Activated naive CD4-positive, alpha-beta T cell (primary cell): ENCODE measurements around the gene PPP1R36.
A peak's percentile ranks its signal among the peaks of the same experiment; 100 is the strongest.
"Not testable (repeated sequence)": the region's sequence is repeated elsewhere in the genome, so short reads cannot be mapped to it uniquely, and the experiment has no call there.

Experiments used
- DNase-seq, 4 experiments: peaks; one replicate each; lab custom pipeline; 2025; lab: John Stamatoyannopoulos, UW

Gene PPP1R36

GRCh38 chr14:64549791-64550620 is at the start of gene PPP1R36:
TSS of gene PPP1R36 (plus strand) at chr14:64549961. CDS start at chr14:64549998, 37 bp downstream.
- DNase-seq: peak in 1 of 4 experiments; percentile 28

- DNase-seq: no peak
Observed at GRCh38 chr14:64500088-64500487, 49.7 kb upstream of the PPP1R36 start.

- no peak for DNase-seq
Observed at GRCh38 chr14:64501411-64502171, 48.2 kb upstream of the PPP1R36 start.

GRCh38 chr14:64502456-64502855 is 47.3 kb upstream of the PPP1R36 start:
- no peak for DNase-seq

- DNase-seq: peak in 2 of 4 experiments; percentile 13 to 44
Observed at GRCh38 chr14:64502887-64503433, 46.8 kb upstream of the PPP1R36 start.

- peak; percentile 87 to 98 (median 96) for DNase-seq
Observed at GRCh38 chr14:64503434-64504309, 46.1 kb upstream of the PPP1R36 start, which contains the start of gene ZBTB25. TSS of gene ZBTB25 (minus strand) at chr14:64503838. CDS start at chr14:64490533, 13,305 bp downstream.

GRCh38 chr14:64504310-64504896 is 45.4 kb upstream of the PPP1R36 start, which contains the start of gene ZBTB1:
TSS of gene ZBTB1 (plus strand) at chr14:64504770. CDS start at chr14:64521505, 16,735 bp downstream.
- peak; percentile 62 to 83 (median 74) for DNase-seq

- DNase-seq: peak; percentile 50 to 74 (median 58)
Observed at GRCh38 chr14:64504897-64505794, 44.6 kb upstream of the PPP1R36 start.

- DNase-seq: no peak
Observed at GRCh38 chr14:64506721-64507120, 43.0 kb upstream of the PPP1R36 start.

- DNase-seq: no peak
Observed at GRCh38 chr14:64507376-64508156, 42.2 kb upstream of the PPP1R36 start.

GRCh38 chr14:64508215-64508776 is 41.5 kb upstream of the PPP1R36 start:
- no peak for DNase-seq

GRCh38 chr14:64509036-64509435 is 40.7 kb upstream of the PPP1R36 start:
- no peak for DNase-seq

GRCh38 chr14:64510825-64511671 is 38.7 kb upstream of the PPP1R36 start:
- peak in 3 of 4 experiments; percentile 7 to 46 (median 37) for DNase-seq

GRCh38 chr14:64513271-64513670 is 36.5 kb upstream of the PPP1R36 start:
- DNase-seq: no peak

GRCh38 chr14:64515053-64515452 is 34.7 kb upstream of the PPP1R36 start:
- no peak for DNase-seq

- DNase-seq: no peak
Observed at GRCh38 chr14:64516969-64517368, 32.8 kb upstream of the PPP1R36 start.

- not testable (repeated sequence) for DNase-seq
Observed at GRCh38 chr14:64517667-64518066, 32.1 kb upstream of the PPP1R36 start.

- no peak for DNase-seq
Observed at GRCh38 chr14:64518229-64518628, 31.5 kb upstream of the PPP1R36 start.
